A673 (cell line): ENCODE data around the gene LNX1.

ENCODE experiments used
- EZH2 ChIP-seq: fragments of 200-600 bp; sonication (generic); IDR thresholded peaks from 2 replicates; pipeline ENCODE4 v1.6.1; 2017; ENCODE audit warnings: borderline replicate concordance, low read depth, mild to moderate bottlenecking, mixed read lengths, antibody characterized with exemption, low read length; ENCODE audit not compliant: poor library complexity, severe bottlenecking
- TF ChIP-seq, protein P1 (sequence below): fragments of 300-800, 200-600 bp; sonication (generic); conservative IDR thresholded peaks from 2 replicates; pipeline ENCODE4 v1.5.1; 2017; ENCODE audit warnings: low read depth, mild to moderate bottlenecking, antibody characterized with exemption, low read length, moderate library complexity, mixed read lengths

DNA sequence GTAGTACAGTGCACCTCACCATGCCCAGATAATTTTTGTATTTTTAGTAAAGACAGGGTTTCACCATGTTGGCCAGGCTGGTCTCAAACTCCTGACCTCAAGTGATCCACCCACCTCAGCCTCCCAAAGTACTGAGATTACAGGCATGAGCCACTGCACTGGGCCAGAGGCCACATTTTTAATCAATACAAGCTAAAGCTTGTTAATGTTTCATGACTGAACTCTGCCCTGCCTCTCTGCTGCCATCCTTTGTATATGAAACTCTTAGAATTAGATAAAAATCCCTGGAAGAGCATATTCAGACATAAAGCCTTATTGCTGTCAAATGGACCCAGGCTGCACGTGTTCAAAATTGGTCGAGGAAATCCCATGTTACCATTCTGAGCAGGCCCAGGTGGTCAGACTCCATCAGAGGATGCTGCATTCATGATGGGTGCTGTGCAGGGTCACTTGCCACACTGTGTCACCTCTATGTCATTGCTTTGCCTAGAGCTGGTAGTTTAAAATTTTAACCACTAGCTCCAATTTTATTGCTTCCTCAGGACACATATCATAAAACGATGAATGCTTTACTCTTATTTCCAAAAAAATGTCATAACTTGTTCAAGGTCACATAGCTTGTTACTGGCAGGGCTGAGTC lies 45.2 kb downstream of the LNX1 start:
- TF ChIP-seq, protein P1, sequence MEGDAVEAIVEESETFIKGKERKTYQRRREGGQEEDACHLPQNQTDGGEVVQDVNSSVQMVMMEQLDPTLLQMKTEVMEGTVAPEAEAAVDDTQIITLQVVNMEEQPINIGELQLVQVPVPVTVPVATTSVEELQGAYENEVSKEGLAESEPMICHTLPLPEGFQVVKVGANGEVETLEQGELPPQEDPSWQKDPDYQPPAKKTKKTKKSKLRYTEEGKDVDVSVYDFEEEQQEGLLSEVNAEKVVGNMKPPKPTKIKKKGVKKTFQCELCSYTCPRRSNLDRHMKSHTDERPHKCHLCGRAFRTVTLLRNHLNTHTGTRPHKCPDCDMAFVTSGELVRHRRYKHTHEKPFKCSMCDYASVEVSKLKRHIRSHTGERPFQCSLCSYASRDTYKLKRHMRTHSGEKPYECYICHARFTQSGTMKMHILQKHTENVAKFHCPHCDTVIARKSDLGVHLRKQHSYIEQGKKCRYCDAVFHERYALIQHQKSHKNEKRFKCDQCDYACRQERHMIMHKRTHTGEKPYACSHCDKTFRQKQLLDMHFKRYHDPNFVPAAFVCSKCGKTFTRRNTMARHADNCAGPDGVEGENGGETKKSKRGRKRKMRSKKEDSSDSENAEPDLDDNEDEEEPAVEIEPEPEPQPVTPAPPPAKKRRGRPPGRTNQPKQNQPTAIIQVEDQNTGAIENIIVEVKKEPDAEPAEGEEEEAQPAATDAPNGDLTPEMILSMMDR, result no peak
- TF ChIP-seq EZH2, result no peak
